GM15510 (cell line): ENCODE results near the gene GOSR2.

ENCODE experiments used
- POLR2A ChIP-seq: IDR thresholded peaks from 3 replicates; pipeline ENCODE4 v1.6.1; 2011; ENCODE audit warnings: borderline replicate concordance; ENCODE audit not compliant: insufficient read length; ENCODE audit errors: extremely low read depth

The GOSR2 gene

GRCh38 chr17:46978489-46979146, 55.7 kb downstream of the GOSR2 start:
- no peak for TF ChIP-seq POLR2A

GRCh38 chr17:46979147-46979863, 56.3 kb downstream of the GOSR2 start, which contains the start of gene RPRML:
RPRML (minus strand) TSS chr17:46979253; CDS start chr17:46979007, 246 bp downstream.
- no peak for TF ChIP-seq POLR2A

GRCh38 chr17:46982577-46982976, 59.6 kb downstream of the GOSR2 start:
- no peak for TF ChIP-seq POLR2A

- TF ChIP-seq POLR2A: no peak
Measured at GRCh38 chr17:46983782-46984181, 60.8 kb downstream of the GOSR2 start.

GRCh38 chr17:46984341-46984740, 61.4 kb downstream of the GOSR2 start:
- TF ChIP-seq POLR2A: no peak

GRCh38 chr17:46984892-46985291, 61.9 kb downstream of the GOSR2 start:
- TF ChIP-seq POLR2A: no peak

- no peak for TF ChIP-seq POLR2A
Measured at GRCh38 chr17:46986366-46986765, 63.4 kb downstream of the GOSR2 start.

- TF ChIP-seq POLR2A: no peak
Measured at GRCh38 chr17:46989637-46990431, 66.9 kb downstream of the GOSR2 start.

- no peak for TF ChIP-seq POLR2A
Measured at GRCh38 chr17:46991617-46992016, 68.7 kb downstream of the GOSR2 start.
